Prostate gland (tissue), 2 donors: ENCODE results near the gene HAO2.

Source experiments
- POLR2A ChIP-seq: fragments of 450-650 bp; IDR thresholded peaks from one replicate; pipeline ENCODE4 v1.6.1; 2016; ENCODE audit warnings: antibody characterized with exemption, mild to moderate bottlenecking
- POLR2AphosphoS5 ChIP-seq: sonication (generic); formaldehyde crosslinking; IDR thresholded peaks from one replicate; pipeline ENCODE4 v1.6.1; 2017; ENCODE audit warnings: antibody characterized with exemption
- TF ChIP-seq, protein P1 (sequence below), 4 experiments: fragments of 200-600 bp in 2 of 4; fragments of 450-650 bp in 2 of 4; sonication (generic) in 2 of 4; IDR thresholded peaks; 1 replicate in 3 of 4; 2 replicates in 1 of 4; pipeline ENCODE4 v1.5.1; 2016 to 2019; ENCODE audit warnings: antibody characterized with exemption in 4 of 4, mild to moderate bottlenecking in 2 of 4, moderate library complexity in 2 of 4

GRCh38 chr1:119361620-119362344, 6.8 kb upstream of the HAO2 start:
- TF ChIP-seq, protein P1, sequence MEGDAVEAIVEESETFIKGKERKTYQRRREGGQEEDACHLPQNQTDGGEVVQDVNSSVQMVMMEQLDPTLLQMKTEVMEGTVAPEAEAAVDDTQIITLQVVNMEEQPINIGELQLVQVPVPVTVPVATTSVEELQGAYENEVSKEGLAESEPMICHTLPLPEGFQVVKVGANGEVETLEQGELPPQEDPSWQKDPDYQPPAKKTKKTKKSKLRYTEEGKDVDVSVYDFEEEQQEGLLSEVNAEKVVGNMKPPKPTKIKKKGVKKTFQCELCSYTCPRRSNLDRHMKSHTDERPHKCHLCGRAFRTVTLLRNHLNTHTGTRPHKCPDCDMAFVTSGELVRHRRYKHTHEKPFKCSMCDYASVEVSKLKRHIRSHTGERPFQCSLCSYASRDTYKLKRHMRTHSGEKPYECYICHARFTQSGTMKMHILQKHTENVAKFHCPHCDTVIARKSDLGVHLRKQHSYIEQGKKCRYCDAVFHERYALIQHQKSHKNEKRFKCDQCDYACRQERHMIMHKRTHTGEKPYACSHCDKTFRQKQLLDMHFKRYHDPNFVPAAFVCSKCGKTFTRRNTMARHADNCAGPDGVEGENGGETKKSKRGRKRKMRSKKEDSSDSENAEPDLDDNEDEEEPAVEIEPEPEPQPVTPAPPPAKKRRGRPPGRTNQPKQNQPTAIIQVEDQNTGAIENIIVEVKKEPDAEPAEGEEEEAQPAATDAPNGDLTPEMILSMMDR (IDR thresholded peaks at IDR 0.05) = no peak
- TF ChIP-seq POLR2AphosphoS5 (no peak), POLR2A (no peak)
